Measurements from ENCODE around the gene MLF2. TPM values are rescaled to one million over a fixed set of nuclear protein-coding genes. Genes with fewer than 3 reads are reported as not detected.

MLF2 gene
- total and polyA plus RNA-seq, 2 of the 13 experiments (the other 11 are each of a cell fraction or from before 2014, with no cell fraction given): 88.1 to 167 TPM

DNA sequence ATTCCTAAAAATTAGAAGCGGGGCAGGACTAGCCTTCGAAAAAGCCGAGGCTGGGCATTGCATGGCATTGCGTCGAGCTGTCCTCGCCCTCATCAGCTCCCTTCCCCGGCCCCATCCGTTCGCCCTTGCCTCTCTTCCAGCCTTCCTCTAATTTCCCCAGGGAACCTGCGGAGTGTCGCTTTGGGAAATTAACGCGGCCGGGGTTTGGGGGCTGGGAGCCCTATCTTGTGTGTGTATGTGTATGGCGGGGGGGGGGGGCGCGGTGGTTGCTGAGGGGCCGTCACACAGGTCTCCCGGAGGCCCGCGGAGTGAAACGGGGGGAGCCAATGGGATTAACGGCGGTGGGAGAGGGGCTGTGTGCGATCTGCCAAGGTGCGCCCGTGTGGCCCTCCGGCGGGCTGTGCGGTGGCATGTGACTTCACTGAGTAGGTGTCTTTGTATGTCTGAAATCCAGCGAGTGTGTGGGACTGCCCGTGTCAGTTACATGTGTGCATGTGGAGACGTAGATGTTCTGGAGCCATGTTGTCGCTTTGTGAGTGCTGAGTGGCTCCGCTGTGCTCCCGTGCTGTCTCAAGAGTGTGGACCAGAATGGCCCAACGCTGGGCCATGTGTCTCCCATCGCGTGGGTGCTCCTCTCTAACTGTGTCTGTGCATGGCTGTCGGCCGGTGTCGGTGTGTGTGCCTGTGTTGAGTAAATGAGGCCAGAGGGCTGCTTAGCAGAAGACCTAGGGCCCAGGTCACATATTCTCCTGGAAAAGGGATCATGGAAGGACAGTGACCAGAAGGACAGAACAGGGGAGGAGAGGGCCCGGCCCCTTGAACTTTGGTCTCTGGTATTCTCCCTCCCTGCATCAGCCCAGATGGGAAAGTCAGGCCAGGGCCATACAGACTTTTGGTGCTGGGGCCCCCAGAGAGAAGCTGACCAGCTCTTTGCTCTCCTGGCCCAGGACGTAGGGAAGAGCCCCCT, 14.7 kb upstream of the MLF2 start (continued):
- peak; percentile 61 for TF ChIP-seq GATAD2A (CRISPR knock-in tag; IDR thresholded peaks at IDR 0.05)
- TF ChIP-seq ZNF556 (CRISPR knock-in tag; IDR thresholded peaks at IDR 0.05; ENCODE audit: borderline replicate concordance): peak; percentile 30; the same call in 1 of the 2 replicates
- TF ChIP-seq, protein P1, sequence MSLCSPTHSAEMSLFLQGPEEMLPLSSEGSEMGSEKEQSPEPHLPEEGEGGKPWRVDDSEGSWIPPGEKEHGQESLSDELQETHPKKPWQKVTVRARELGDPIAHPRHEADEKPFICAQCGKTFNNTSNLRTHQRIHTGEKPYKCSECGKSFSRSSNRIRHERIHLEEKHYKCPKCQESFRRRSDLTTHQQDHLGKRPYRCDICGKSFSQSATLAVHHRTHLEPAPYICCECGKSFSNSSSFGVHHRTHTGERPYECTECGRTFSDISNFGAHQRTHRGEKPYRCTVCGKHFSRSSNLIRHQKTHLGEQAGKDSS (CRISPR knock-in tag; IDR thresholded peaks at IDR 0.05; ENCODE audit: borderline replicate concordance, low read depth): peak; percentile 72; the same call in 1 of the 2 replicates
- TF ChIP-seq, protein P2, sequence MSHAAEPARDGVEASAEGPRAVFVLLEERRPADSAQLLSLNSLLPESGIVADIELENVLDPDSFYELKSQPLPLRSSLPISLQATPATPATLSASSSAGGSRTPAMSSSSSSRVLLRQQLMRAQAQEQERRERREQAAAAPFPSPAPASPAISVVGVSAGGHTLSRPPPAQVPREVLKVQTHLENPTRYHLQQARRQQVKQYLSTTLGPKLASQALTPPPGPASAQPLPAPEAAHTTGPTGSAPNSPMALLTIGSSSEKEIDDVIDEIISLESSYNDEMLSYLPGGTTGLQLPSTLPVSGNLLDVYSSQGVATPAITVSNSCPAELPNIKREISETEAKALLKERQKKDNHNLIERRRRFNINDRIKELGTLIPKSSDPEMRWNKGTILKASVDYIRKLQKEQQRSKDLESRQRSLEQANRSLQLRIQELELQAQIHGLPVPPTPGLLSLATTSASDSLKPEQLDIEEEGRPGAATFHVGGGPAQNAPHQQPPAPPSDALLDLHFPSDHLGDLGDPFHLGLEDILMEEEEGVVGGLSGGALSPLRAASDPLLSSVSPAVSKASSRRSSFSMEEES (CRISPR knock-in tag; IDR thresholded peaks at IDR 0.05): no peak; the same call in 1 of the 2 replicates
- no peak for TF ChIP-seq TCF7L2 (IDR thresholded peaks at IDR 0.05; ENCODE audit: low read depth, low read length)
- TF ChIP-seq, protein P3, sequence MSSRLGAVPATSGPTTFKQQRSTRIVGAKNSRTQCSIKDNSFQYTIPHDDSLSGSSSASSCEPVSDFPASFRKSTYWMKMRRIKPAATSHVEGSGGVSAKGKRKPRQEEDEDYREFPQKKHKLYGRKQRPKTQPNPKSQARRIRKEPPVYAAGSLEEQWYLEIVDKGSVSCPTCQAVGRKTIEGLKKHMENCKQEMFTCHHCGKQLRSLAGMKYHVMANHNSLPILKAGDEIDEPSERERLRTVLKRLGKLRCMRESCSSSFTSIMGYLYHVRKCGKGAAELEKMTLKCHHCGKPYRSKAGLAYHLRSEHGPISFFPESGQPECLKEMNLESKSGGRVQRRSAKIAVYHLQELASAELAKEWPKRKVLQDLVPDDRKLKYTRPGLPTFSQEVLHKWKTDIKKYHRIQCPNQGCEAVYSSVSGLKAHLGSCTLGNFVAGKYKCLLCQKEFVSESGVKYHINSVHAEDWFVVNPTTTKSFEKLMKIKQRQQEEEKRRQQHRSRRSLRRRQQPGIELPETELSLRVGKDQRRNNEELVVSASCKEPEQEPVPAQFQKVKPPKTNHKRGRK (CRISPR knock-in tag; IDR thresholded peaks at IDR 0.05): no peak
- TF ChIP-seq, protein P4, sequence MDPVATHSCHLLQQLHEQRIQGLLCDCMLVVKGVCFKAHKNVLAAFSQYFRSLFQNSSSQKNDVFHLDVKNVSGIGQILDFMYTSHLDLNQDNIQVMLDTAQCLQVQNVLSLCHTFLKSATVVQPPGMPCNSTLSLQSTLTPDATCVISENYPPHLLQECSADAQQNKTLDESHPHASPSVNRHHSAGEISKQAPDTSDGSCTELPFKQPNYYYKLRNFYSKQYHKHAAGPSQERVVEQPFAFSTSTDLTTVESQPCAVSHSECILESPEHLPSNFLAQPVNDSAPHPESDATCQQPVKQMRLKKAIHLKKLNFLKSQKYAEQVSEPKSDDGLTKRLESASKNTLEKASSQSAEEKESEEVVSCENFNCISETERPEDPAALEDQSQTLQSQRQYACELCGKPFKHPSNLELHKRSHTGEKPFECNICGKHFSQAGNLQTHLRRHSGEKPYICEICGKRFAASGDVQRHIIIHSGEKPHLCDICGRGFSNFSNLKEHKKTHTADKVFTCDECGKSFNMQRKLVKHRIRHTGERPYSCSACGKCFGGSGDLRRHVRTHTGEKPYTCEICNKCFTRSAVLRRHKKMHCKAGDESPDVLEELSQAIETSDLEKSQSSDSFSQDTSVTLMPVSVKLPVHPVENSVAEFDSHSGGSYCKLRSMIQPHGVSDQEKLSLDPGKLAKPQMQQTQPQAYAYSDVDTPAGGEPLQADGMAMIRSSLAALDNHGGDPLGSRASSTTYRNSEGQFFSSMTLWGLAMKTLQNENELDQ (CRISPR knock-in tag; IDR thresholded peaks at IDR 0.05; ENCODE audit: borderline replicate concordance): no peak; the same call in 1 of the 2 replicates
- TF ChIP-seq NPAS2 (CRISPR knock-in tag; IDR thresholded peaks at IDR 0.05; ENCODE audit: borderline replicate concordance): no peak
- no peak for TF ChIP-seq NFE2L1 (CRISPR knock-in tag; IDR thresholded peaks at IDR 0.05; ENCODE audit: borderline replicate concordance)
- 0 out of 2 replicates have a peak, but pooled peaks have one; percentile 28 for TF ChIP-seq MIER2 (CRISPR knock-in tag; IDR thresholded peaks at IDR 0.05)
- no peak for TF ChIP-seq ZNF530 (CRISPR knock-in tag; IDR thresholded peaks at IDR 0.05; ENCODE audit: low read depth)
- TF ChIP-seq, protein P5, sequence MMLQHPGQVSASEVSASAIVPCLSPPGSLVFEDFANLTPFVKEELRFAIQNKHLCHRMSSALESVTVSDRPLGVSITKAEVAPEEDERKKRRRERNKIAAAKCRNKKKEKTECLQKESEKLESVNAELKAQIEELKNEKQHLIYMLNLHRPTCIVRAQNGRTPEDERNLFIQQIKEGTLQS (CRISPR knock-in tag; IDR thresholded peaks at IDR 0.05): no peak
- TF ChIP-seq, protein P6, sequence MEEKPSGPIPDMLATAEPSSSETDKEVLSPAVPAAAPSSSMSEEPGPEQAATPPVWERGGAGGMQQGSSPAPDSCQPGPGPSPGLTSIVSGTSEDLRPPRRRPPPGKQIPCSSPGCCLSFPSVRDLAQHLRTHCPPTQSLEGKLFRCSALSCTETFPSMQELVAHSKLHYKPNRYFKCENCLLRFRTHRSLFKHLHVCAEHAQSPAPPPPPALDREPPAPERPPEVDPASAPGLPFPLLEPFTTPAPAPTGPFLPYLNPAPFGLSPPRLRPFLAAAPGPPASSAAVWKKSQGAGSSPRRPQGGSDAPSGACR (CRISPR knock-in tag; IDR thresholded peaks at IDR 0.05): peak; percentile 78; the same call in 1 of the 2 replicates
- TF ChIP-seq, protein P7, sequence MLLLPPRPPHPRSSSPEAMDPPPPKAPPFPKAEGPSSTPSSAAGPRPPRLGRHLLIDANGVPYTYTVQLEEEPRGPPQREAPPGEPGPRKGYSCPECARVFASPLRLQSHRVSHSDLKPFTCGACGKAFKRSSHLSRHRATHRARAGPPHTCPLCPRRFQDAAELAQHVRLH (CRISPR knock-in tag; IDR thresholded peaks at IDR 0.05; ENCODE audit: borderline replicate concordance, low read depth): peak; percentile 69; the same call in 1 of the 2 replicates
- TF ChIP-seq NFIC (IDR thresholded peaks at IDR 0.05; ENCODE audit: low read length): no peak
- no peak for TF ChIP-seq SP140L (CRISPR knock-in tag; IDR thresholded peaks at IDR 0.05; ENCODE audit: borderline replicate concordance)
